SK-N-SH (cell line): Measurements from ENCODE around the gene RABGAP1L. TPM values are rescaled to one million over a fixed set of nuclear protein-coding genes. Genes with fewer than 3 reads are reported as not detected.
A peak's percentile ranks its signal among the peaks of the same experiment; 100 is the strongest.
"Not testable (repeated sequence)": the region's sequence is repeated elsewhere in the genome, so short reads cannot be mapped to it uniquely, and the experiment has no call there.

Source experiments
- CTCF ChIA-PET: fragments of 300-600, 350-600 bp; formaldehyde crosslinking; extraction: SDS; loops from one replicate; lab custom pipeline; 2021; lab: Yijun Ruan, JAX
- POLR2A ChIA-PET: fragments of 350-600 bp; sonication (Branson Sonifier 250); formaldehyde crosslinking; extraction: SDS; loops from one replicate; lab custom pipeline; 2020; ENCODE audit warnings: antibody characterized with exemption, inconsistent platforms; lab: Yijun Ruan, JAX
- DNase-seq: peaks from one replicate; pipeline ENCODE4 v3.0.0; 2012
- H2AFZ ChIP-seq: fragments of 200-600 bp; sonication (generic); 2 replicates; pipeline ENCODE4 v1.8.1; 2016; ENCODE audit warnings: antibody characterized with exemption, mild to moderate bottlenecking, low read depth
- H3F3A ChIP-seq: fragments of 200-600 bp; sonication (generic); replicated peaks from 2 replicates; pipeline ENCODE3; 2016; ENCODE audit warnings: antibody characterized with exemption, mild to moderate bottlenecking; ENCODE audit not compliant: insufficient read depth
- H3K27ac ChIP-seq, 2 experiments: fragments of 200-500 bp in 1 of 2; fragments of 200-600 bp in 1 of 2; sonication (Bioruptor generic) in 1 of 2; sonication (generic), shearing (Covaris generic) in 1 of 2; 2 replicates each; pipeline versions ENCODE4 v1.5.1 to v1.6.1; 2014 to 2016; ENCODE audit warnings: low read depth in 2 of 2, inconsistent platforms in 1 of 2, low read length in 1 of 2, mild to moderate bottlenecking in 1 of 2, mixed read lengths in 1 of 2
- H3K27me3 ChIP-seq: fragments of 200-600 bp; sonication (generic), shearing (Covaris generic); 2 replicates; pipeline ENCODE4 v1.6.1; 2016; ENCODE audit warnings: mixed run types; ENCODE audit not compliant: insufficient read depth
- H3K36me3 ChIP-seq, 2 experiments: fragments of 200-500 bp in 1 of 2; fragments of 200-600 bp in 1 of 2; sonication (Bioruptor generic) in 1 of 2; sonication (generic) in 1 of 2; replicated peaks in 1 of 2; 2 replicates each; pipeline versions ENCODE3 to v1.5.1; 2014 to 2016; ENCODE audit warnings: low read length in 1 of 2, mild to moderate bottlenecking in 1 of 2; ENCODE audit not compliant: insufficient read depth in 2 of 2, control insufficient read depth in 1 of 2
- H3K4me1 ChIP-seq, 2 experiments: fragments of 200-500 bp in 1 of 2; fragments of 200-600 bp in 1 of 2; sonication (Bioruptor generic) in 1 of 2; sonication (generic), shearing (Covaris generic) in 1 of 2; 2 replicates each; pipeline versions ENCODE4 v1.5.1 to v1.6.1; 2014 to 2016; ENCODE audit warnings: low read depth in 1 of 2, low read length in 1 of 2, mixed run types in 1 of 2; ENCODE audit not compliant: insufficient read depth in 2 of 2, control insufficient read depth in 1 of 2
- H3K4me2 ChIP-seq: fragments of 200-600 bp; sonication (generic), shearing (Covaris generic); 2 replicates; pipeline ENCODE4 v1.6.1; 2017; ENCODE audit warnings: mixed run types
- H3K4me3 ChIP-seq, 2 experiments: fragments of 200-500 bp in 1 of 2; fragments of 200-600 bp in 1 of 2; sonication (Bioruptor generic) in 1 of 2; sonication (generic), shearing (Covaris generic) in 1 of 2; 2 replicates each; pipeline versions ENCODE4 v1.5.1 to v1.8.1; 2014 to 2016; ENCODE audit warnings: low read depth in 2 of 2, inconsistent platforms in 1 of 2, low read length in 1 of 2, mild to moderate bottlenecking in 1 of 2, mixed read lengths in 1 of 2, moderate library complexity in 1 of 2
- H3K79me2 ChIP-seq: fragments of 200-600 bp; sonication (generic); 2 replicates; pipeline ENCODE4 v1.8.1; 2017; ENCODE audit warnings: mild to moderate bottlenecking; ENCODE audit not compliant: insufficient read depth
- H3K9ac ChIP-seq: fragments of 200-600 bp; sonication (generic); 2 replicates; pipeline ENCODE4 v1.6.1; 2017; ENCODE audit warnings: mixed run types
- H3K9me2 ChIP-seq: fragments of 200-600 bp; sonication (generic); 2 replicates; pipeline ENCODE4 v1.6.1; 2017; ENCODE audit warnings: mixed run types
- H3K9me3 ChIP-seq: fragments of 200-600 bp; sonication (generic); 2 replicates; pipeline ENCODE4 v1.6.1; 2017; ENCODE audit warnings: mixed run types, mild to moderate bottlenecking, moderate library complexity
- H4K20me1 ChIP-seq: fragments of 200-600 bp; sonication (generic); 2 replicates; pipeline ENCODE4 v1.6.1; 2017; ENCODE audit warnings: mild to moderate bottlenecking, mixed run types; ENCODE audit not compliant: insufficient read depth
- CTCF ChIP-seq: fragments of 200-600 bp; sonication (generic); IDR thresholded peaks from 2 replicates; pipeline ENCODE4 v1.6.1; 2017; ENCODE audit warnings: antibody characterized with exemption, mild to moderate bottlenecking, moderate library complexity
- ELF1 ChIP-seq: IDR thresholded peaks from 2 replicates; pipeline ENCODE4 v1.4.0; 2012
- EP300 ChIP-seq, 2 experiments: IDR thresholded peaks; 2 replicates each; pipeline versions ENCODE4 v1.4.0 to v1.6.1; 2012; ENCODE audit warnings: borderline replicate concordance in 1 of 2, low read depth in 1 of 2, low read length in 1 of 2
- FOXJ3 ChIP-seq: sonication (generic); formaldehyde crosslinking; IDR thresholded peaks from 2 replicates; pipeline ENCODE4 v1.5.1; 2020; ENCODE audit warnings: mild to moderate bottlenecking, missing genetic modification reagents
- GATA2 ChIP-seq: sonication (generic); formaldehyde crosslinking; IDR thresholded peaks from 2 replicates; pipeline ENCODE4 v1.5.0; 2020; ENCODE audit warnings: mild to moderate bottlenecking, missing genetic modification reagents
- NFIC ChIP-seq: IDR thresholded peaks from 2 replicates; pipeline ENCODE4 v1.4.0; 2012; ENCODE audit warnings: borderline replicate concordance
- WGBS: methylation state at CpG from one replicate; pipeline ENCODE4 v1.1.6; 2017; ENCODE audit warnings: low lambda C conversion rate; 5-methylcytosine and 5-hydroxymethylcytosine counted together
- polyA plus RNA-seq, 3 experiments: library from polyadenylated mRNA; depleted of rRNA; stranded (reverse); fragments of >200 nt; gene quantifications; 2 replicates each; pipeline ENCODE4 v1.2.3, GENCODE V29; 2012

The RABGAP1L gene
- polyA plus RNA-seq, 1 of the 3 experiments (the other 2 are of a cell fraction), result 7.2 TPM

GRCh38 chr1:174584071-174584470 is 424.8 kb downstream of the RABGAP1L start:
- Histone ChIP-seq H3K27me3 (no peaks in the 10 kb centered on the region), H3K4me1 (no peaks in the 10 kb centered on the region), H3K9ac (no peak overlapping the region), H3K27ac (no peak overlapping the region), H3K9me3 (no peaks in the 10 kb centered on the region), H3K4me3 (no peak overlapping the region), H3F3A (no peaks in the 10 kb centered on the region), H3K79me2 (no peaks in the 10 kb centered on the region), H3K4me2 (no peak overlapping the region), H3K36me3 (no peaks in the 10 kb centered on the region), H2AFZ (no peak overlapping the region), H4K20me1 (no peaks in the 10 kb centered on the region), H3K9me2 (no peaks in the 10 kb centered on the region)
- 40% methylated on average over 1 of the region's 1 CpG for WGBS
- DNase-seq, result peak; percentile 2
- TF ChIP-seq GATA2 (CRISPR knock-in tag), result peak; percentile 36
- TF ChIP-seq EP300 (IDR thresholded peaks at IDR 0.05; ENCODE audit: borderline replicate concordance in 1 of 2, low read depth in 1 of 2, low read length in 1 of 2), result no peak
- ChIA-PET CTCF (no interaction called here), POLR2A (no interaction called here)

- H3K4me3 ChIP-seq, H3K9me2 ChIP-seq, H4K20me1 ChIP-seq, H3K27ac ChIP-seq, H2AFZ ChIP-seq, H3K4me1 ChIP-seq, CTCF ChIA-PET, H3K4me2 ChIP-seq, H3K9me3 ChIP-seq, POLR2A ChIA-PET, H3K36me3 ChIP-seq, H3K27me3 ChIP-seq, H3F3A ChIP-seq, H3K9ac ChIP-seq, DNase-seq, H3K79me2 ChIP-seq: not testable (repeated sequence)
These were observed 429.3 kb downstream of the RABGAP1L start for GRCh38 chr1:174588618-174589017.

- Histone ChIP-seq H3K4me3 (no peak overlapping the region), H3K4me2 (no peak overlapping the region), H3K9me2 (no peaks in the 10 kb centered on the region), H3K36me3 (no peaks in the 10 kb centered on the region), H2AFZ (no peak overlapping the region), H3F3A (no peaks in the 10 kb centered on the region), H3K27ac (no peak overlapping the region), H3K9ac (no peak overlapping the region), H3K4me1 (peaks cover 0 to 3% of the 10 kb centered on the region in 2 experiments; a peak in 2 of 4 replicates), H3K27me3 (no peaks in the 10 kb centered on the region), H3K79me2 (no peaks in the 10 kb centered on the region), H4K20me1 (no peaks in the 10 kb centered on the region), H3K9me3 (no peaks in the 10 kb centered on the region)
- ChIA-PET POLR2A (no interaction called here), CTCF (interaction anchor here (1.2 kb wide), 1 partner anchor 10 kb away, joined by 3 read pairs; no protein-coding TSS in a partner anchor)
- WGBS, result 48% methylated on average over 1 of the region's 1 CpG
- DNase-seq, result no peak
- no peak for TF ChIP-seq CTCF
- no peak for TF ChIP-seq FOXJ3
- no peak for TF ChIP-seq EP300 (IDR thresholded peaks at IDR 0.05; ENCODE audit: borderline replicate concordance in 1 of 2, low read depth in 1 of 2, low read length in 1 of 2)
- TF ChIP-seq ELF1, result no peak
- no peak for TF ChIP-seq NFIC
These were observed 445.9 kb downstream of the RABGAP1L start for GRCh38 chr1:174605198-174605597.
